Body of pancreas (tissue), 4 donors: ENCODE data around the gene C8A.

Source experiments
- POLR2A ChIP-seq, 3 donors: fragments of 450-650 bp; IDR thresholded peaks; one replicate each; pipeline ENCODE4 v1.6.1; 2016; ENCODE audit warnings: antibody characterized with exemption in 3 of 3, mild to moderate bottlenecking in 2 of 3
- TF ChIP-seq, protein P1 (sequence below), 7 experiments: fragments of 450-650 bp in 4 of 7; fragments of 200-600 bp in 3 of 7; sonication (generic) in 3 of 7; IDR thresholded peaks; one replicate each; pipeline ENCODE4 v1.5.1; 2016 to 2019; ENCODE audit warnings: antibody characterized with exemption in 7 of 7

DNA sequence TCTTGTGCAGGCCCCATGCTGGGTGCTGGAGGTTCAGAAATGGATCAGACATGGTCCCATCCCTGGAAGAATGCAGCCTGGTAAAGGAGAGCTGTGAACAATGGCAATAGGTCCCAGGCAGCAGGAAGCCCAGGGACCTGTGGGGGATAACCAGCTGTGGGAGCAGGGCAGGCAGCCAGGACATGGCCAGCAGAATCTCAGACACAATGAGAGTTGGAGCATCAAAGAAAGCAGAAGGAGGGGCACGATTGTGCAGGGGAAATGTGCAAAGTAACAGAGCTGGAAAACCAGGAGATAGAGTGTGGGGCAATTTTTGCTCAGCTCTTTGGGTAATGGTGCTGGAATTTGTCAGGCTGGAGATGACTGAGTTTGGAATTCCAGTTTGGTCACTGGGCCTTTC, 66.9 kb downstream of the C8A start:
- TF ChIP-seq, protein P1, sequence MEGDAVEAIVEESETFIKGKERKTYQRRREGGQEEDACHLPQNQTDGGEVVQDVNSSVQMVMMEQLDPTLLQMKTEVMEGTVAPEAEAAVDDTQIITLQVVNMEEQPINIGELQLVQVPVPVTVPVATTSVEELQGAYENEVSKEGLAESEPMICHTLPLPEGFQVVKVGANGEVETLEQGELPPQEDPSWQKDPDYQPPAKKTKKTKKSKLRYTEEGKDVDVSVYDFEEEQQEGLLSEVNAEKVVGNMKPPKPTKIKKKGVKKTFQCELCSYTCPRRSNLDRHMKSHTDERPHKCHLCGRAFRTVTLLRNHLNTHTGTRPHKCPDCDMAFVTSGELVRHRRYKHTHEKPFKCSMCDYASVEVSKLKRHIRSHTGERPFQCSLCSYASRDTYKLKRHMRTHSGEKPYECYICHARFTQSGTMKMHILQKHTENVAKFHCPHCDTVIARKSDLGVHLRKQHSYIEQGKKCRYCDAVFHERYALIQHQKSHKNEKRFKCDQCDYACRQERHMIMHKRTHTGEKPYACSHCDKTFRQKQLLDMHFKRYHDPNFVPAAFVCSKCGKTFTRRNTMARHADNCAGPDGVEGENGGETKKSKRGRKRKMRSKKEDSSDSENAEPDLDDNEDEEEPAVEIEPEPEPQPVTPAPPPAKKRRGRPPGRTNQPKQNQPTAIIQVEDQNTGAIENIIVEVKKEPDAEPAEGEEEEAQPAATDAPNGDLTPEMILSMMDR (IDR thresholded peaks at IDR 0.05), result no peak
- TF ChIP-seq POLR2A (IDR thresholded peaks at IDR 0.05), result no peak
